ENCODE results near the gene SHMT2. TPM values are rescaled to one million over a fixed set of nuclear protein-coding genes. Genes with fewer than 3 reads are reported as not detected.

SHMT2 gene
- total RNA-seq, 1 experiment from 2014 or later = 297 TPM

DNA sequence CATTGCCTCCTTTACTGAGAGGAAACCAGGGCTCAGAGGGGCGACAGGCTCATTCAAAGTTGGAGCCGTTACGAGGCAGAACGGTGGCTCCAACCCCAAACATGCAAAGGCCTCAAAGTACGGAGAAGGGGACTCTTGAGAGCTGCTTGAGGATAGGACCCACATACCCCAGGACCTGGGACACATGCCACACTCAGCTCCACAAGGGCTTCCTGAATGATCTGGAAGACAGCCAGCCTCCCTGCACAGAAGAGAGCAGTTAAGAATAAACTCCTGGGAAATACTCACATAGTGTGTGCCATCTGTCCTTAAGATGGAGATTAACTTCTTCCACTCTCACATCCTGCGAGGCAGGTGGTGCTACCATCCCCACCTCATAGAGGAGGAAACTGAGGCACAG, 39.5 kb upstream of the SHMT2 start:
- peaks cover 70% of the 10 kb centered on the region for H3K36me3 Mint-ChIP-seq
- CTCF ChIA-PET = interaction anchor here (0.8 to 1.4 kb wide), 2 partner anchors 17 to 62 kb away, joined by 3 to 5 read pairs; partner anchors contain the start of gene LRP1
- POLR2A ChIA-PET = no interaction called here
- DNase-seq (ENCODE audit: low spot score) (no peak), ATAC-seq (no peak)
- no peak overlapping the region for H3K27ac Mint-ChIP-seq
- H3K4me1 Mint-ChIP-seq = no peaks in the 10 kb centered on the region
- TF ChIP-seq E2F1 (CRISPR knock-in tag; IDR thresholded peaks at IDR 0.05) (no peak), CREB1 (CRISPR knock-in tag; IDR thresholded peaks at IDR 0.05) (no peak), MYBL2 (CRISPR knock-in tag; IDR thresholded peaks at IDR 0.05) (no peak), ZNF121 (CRISPR knock-in tag; IDR thresholded peaks at IDR 0.05) (no peak), SMAD3 (CRISPR knock-in tag; IDR thresholded peaks at IDR 0.05; ENCODE audit: borderline replicate concordance) (no peak), ZNF138 (CRISPR knock-in tag; conservative IDR thresholded peaks at IDR 0.05) (no peak), ZNF219 (CRISPR knock-in tag; IDR thresholded peaks at IDR 0.05; ENCODE audit: borderline replicate concordance) (no peak), JAZF1 (CRISPR knock-in tag; IDR thresholded peaks at IDR 0.05) (no peak)
- TF ChIP-seq, protein P1, sequence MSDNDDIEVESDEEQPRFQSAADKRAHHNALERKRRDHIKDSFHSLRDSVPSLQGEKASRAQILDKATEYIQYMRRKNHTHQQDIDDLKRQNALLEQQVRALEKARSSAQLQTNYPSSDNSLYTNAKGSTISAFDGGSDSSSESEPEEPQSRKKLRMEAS (CRISPR knock-in tag; IDR thresholded peaks at IDR 0.05) = no peak
- TF ChIP-seq, protein P2, sequence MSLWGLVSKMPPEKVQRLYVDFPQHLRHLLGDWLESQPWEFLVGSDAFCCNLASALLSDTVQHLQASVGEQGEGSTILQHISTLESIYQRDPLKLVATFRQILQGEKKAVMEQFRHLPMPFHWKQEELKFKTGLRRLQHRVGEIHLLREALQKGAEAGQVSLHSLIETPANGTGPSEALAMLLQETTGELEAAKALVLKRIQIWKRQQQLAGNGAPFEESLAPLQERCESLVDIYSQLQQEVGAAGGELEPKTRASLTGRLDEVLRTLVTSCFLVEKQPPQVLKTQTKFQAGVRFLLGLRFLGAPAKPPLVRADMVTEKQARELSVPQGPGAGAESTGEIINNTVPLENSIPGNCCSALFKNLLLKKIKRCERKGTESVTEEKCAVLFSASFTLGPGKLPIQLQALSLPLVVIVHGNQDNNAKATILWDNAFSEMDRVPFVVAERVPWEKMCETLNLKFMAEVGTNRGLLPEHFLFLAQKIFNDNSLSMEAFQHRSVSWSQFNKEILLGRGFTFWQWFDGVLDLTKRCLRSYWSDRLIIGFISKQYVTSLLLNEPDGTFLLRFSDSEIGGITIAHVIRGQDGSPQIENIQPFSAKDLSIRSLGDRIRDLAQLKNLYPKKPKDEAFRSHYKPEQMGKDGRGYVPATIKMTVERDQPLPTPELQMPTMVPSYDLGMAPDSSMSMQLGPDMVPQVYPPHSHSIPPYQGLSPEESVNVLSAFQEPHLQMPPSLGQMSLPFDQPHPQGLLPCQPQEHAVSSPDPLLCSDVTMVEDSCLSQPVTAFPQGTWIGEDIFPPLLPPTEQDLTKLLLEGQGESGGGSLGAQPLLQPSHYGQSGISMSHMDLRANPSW (CRISPR knock-in tag; conservative IDR thresholded peaks at IDR 0.05; ENCODE audit: low read depth) = no peak
- H3K27me3 Mint-ChIP-seq (ENCODE audit: low read depth) = no peaks in the 10 kb centered on the region
- H3K4me3 Mint-ChIP-seq = no peak overlapping the region
- peaks cover 5% of the 10 kb centered on the region; the same call in 1 of the 2 replicates for H3K9me3 Mint-ChIP-seq

- Mint-ChIP-seq H3K4me1 (no peaks in the 10 kb centered on the region), H3K27ac (no peak overlapping the region), H3K27me3 (ENCODE audit: low read depth) (no peaks in the 10 kb centered on the region), H3K4me3 (no peak overlapping the region), H3K9me3 (peaks cover 5% of the 10 kb centered on the region; the same call in 1 of the 2 replicates), H3K36me3 (peaks cover 70% of the 10 kb centered on the region)
- ATAC-seq (no peak), DNase-seq (ENCODE audit: low spot score) (no peak)
- POLR2A ChIA-PET = no interaction called here
- CTCF ChIA-PET = interaction anchor here (1.1 to 1.2 kb wide), 2 partner anchors 15 to 22 kb away, joined by 3 to 5 read pairs; no protein-coding TSS in a partner anchor
- TF ChIP-seq GRHL2 (CRISPR knock-in tag; IDR thresholded peaks at IDR 0.05; ENCODE audit: insufficient replicate concordance, severe bottlenecking) (no peak), PRRX2 (CRISPR knock-in tag; IDR thresholded peaks at IDR 0.05) (no peak), FOXK1 (CRISPR knock-in tag; IDR thresholded peaks at IDR 0.05) (no peak), ZNF396 (CRISPR knock-in tag; IDR thresholded peaks at IDR 0.05; ENCODE audit: borderline replicate concordance) (no peak), NR2C2 (CRISPR knock-in tag; IDR thresholded peaks at IDR 0.05) (no peak), ZNF671 (CRISPR knock-in tag; IDR thresholded peaks at IDR 0.05) (no peak), NR3C1 (CRISPR knock-in tag; conservative IDR thresholded peaks at IDR 0.05; ENCODE audit: low read depth) (no peak), OVOL2 (CRISPR knock-in tag; IDR thresholded peaks at IDR 0.05; ENCODE audit: borderline replicate concordance) (no peak), TEAD4 (CRISPR knock-in tag; IDR thresholded peaks at IDR 0.05) (no peak), GABPB1 (CRISPR knock-in tag; IDR thresholded peaks at IDR 0.05) (no peak), TEAD1 (CRISPR knock-in tag; IDR thresholded peaks at IDR 0.05) (no peak), CBFB (CRISPR knock-in tag; IDR thresholded peaks at IDR 0.05; ENCODE audit: low read depth) (no peak)
- TF ChIP-seq, protein P3, sequence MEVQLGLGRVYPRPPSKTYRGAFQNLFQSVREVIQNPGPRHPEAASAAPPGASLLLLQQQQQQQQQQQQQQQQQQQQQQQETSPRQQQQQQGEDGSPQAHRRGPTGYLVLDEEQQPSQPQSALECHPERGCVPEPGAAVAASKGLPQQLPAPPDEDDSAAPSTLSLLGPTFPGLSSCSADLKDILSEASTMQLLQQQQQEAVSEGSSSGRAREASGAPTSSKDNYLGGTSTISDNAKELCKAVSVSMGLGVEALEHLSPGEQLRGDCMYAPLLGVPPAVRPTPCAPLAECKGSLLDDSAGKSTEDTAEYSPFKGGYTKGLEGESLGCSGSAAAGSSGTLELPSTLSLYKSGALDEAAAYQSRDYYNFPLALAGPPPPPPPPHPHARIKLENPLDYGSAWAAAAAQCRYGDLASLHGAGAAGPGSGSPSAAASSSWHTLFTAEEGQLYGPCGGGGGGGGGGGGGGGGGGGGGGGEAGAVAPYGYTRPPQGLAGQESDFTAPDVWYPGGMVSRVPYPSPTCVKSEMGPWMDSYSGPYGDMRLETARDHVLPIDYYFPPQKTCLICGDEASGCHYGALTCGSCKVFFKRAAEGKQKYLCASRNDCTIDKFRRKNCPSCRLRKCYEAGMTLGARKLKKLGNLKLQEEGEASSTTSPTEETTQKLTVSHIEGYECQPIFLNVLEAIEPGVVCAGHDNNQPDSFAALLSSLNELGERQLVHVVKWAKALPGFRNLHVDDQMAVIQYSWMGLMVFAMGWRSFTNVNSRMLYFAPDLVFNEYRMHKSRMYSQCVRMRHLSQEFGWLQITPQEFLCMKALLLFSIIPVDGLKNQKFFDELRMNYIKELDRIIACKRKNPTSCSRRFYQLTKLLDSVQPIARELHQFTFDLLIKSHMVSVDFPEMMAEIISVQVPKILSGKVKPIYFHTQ (CRISPR knock-in tag; IDR thresholded peaks at IDR 0.05) = no peak
- TF ChIP-seq, protein P4, sequence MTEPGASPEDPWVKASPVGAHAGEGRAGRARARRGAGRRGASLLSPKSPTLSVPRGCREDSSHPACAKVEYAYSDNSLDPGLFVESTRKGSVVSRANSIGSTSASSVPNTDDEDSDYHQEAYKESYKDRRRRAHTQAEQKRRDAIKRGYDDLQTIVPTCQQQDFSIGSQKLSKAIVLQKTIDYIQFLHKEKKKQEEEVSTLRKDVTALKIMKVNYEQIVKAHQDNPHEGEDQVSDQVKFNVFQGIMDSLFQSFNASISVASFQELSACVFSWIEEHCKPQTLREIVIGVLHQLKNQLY (CRISPR knock-in tag; IDR thresholded peaks at IDR 0.05) = no peak
- TF ChIP-seq, protein P5, sequence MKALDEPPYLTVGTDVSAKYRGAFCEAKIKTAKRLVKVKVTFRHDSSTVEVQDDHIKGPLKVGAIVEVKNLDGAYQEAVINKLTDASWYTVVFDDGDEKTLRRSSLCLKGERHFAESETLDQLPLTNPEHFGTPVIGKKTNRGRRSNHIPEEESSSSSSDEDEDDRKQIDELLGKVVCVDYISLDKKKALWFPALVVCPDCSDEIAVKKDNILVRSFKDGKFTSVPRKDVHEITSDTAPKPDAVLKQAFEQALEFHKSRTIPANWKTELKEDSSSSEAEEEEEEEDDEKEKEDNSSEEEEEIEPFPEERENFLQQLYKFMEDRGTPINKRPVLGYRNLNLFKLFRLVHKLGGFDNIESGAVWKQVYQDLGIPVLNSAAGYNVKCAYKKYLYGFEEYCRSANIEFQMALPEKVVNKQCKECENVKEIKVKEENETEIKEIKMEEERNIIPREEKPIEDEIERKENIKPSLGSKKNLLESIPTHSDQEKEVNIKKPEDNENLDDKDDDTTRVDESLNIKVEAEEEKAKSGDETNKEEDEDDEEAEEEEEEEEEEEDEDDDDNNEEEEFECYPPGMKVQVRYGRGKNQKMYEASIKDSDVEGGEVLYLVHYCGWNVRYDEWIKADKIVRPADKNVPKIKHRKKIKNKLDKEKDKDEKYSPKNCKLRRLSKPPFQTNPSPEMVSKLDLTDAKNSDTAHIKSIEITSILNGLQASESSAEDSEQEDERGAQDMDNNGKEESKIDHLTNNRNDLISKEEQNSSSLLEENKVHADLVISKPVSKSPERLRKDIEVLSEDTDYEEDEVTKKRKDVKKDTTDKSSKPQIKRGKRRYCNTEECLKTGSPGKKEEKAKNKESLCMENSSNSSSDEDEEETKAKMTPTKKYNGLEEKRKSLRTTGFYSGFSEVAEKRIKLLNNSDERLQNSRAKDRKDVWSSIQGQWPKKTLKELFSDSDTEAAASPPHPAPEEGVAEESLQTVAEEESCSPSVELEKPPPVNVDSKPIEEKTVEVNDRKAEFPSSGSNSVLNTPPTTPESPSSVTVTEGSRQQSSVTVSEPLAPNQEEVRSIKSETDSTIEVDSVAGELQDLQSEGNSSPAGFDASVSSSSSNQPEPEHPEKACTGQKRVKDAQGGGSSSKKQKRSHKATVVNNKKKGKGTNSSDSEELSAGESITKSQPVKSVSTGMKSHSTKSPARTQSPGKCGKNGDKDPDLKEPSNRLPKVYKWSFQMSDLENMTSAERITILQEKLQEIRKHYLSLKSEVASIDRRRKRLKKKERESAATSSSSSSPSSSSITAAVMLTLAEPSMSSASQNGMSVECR (CRISPR knock-in tag; IDR thresholded peaks at IDR 0.05; ENCODE audit: borderline replicate concordance) = no peak
Observed at GRCh38 chr12:57190821-57191220, 38.7 kb upstream of the SHMT2 start.
